ENCODE measurements around the gene TOR2A. TPM values are rescaled to one million over a fixed set of nuclear protein-coding genes. Genes with fewer than 3 reads are reported as not detected.

TOR2A gene
- total RNA-seq, 1 donor from 2014 or later = 29.1 TPM

GRCh38 chr9:127715470-127716337 lies 19.4 kb downstream of the TOR2A start, which contains the start of the genes PTRH1 and TTC16:
PTRH1 (minus strand) TSS chr9:127715663; CDS start chr9:127715639, 24 bp downstream.
TTC16 (plus strand) TSS chr9:127716079; CDS start chr9:127716146, 67 bp downstream.
- DNase-seq (ENCODE audit: low spot score) = peak; percentile 96
- H3K9me3 Mint-ChIP-seq (ENCODE audit: unreplicated experiment) = no peaks in the 10 kb centered on the region

GRCh38 chr9:127714951-127715469 lies 20.1 kb downstream of the TOR2A start:
- TF ChIP-seq CTCF (IDR thresholded peaks at IDR 0.05; ENCODE audit: unreplicated experiment) = no peak
- H3K4me3 Mint-ChIP-seq (ENCODE audit: unreplicated experiment) = peak overlapping the region; percentile 95
- DNase-seq (ENCODE audit: low spot score) = peak; percentile 33

More at GRCh38 chr9:127715470-127716337, 19.4 kb downstream of the TOR2A start, which contains the start of the genes PTRH1 and TTC16:
- no peak for TF ChIP-seq CTCF (IDR thresholded peaks at IDR 0.05; ENCODE audit: unreplicated experiment)
- H3K4me3 Mint-ChIP-seq (ENCODE audit: unreplicated experiment) = peak within 1 kb of the TSS; percentile 95
- H3K36me3 Mint-ChIP-seq (ENCODE audit: low read depth, unreplicated experiment) = no peaks in the 10 kb centered on the region
- peaks cover 15% of the 10 kb centered on the region for H3K27me3 Mint-ChIP-seq (ENCODE audit: unreplicated experiment)
- peaks cover 6% of the 10 kb centered on the region for H3K4me1 Mint-ChIP-seq (ENCODE audit: unreplicated experiment)
- H3K27ac Mint-ChIP-seq (ENCODE audit: unreplicated experiment) = peak within 1 kb of the TSS; percentile 86

GRCh38 chr9:127714020-127714750 lies 20.9 kb downstream of the TOR2A start:
- no peak for TF ChIP-seq CTCF (IDR thresholded peaks at IDR 0.05; ENCODE audit: unreplicated experiment)
- H3K4me1 Mint-ChIP-seq (ENCODE audit: unreplicated experiment) = peaks cover 3% of the 10 kb centered on the region
- DNase-seq (ENCODE audit: low spot score) = no peak

More at GRCh38 chr9:127714951-127715469, 20.1 kb downstream of the TOR2A start:
- Mint-ChIP-seq H3K27ac (ENCODE audit: unreplicated experiment) (peak overlapping the region; percentile 55), H3K27me3 (ENCODE audit: unreplicated experiment) (peaks cover 20% of the 10 kb centered on the region), H3K4me1 (ENCODE audit: unreplicated experiment) (peaks cover 7% of the 10 kb centered on the region), H3K36me3 (ENCODE audit: low read depth, unreplicated experiment) (no peaks in the 10 kb centered on the region), H3K9me3 (ENCODE audit: unreplicated experiment) (no peaks in the 10 kb centered on the region)

GRCh38 chr9:127712867-127713266 lies 22.2 kb downstream of the TOR2A start:
- peaks cover 21% of the 10 kb centered on the region for H3K27me3 Mint-ChIP-seq (ENCODE audit: unreplicated experiment)
- H3K27ac Mint-ChIP-seq (ENCODE audit: unreplicated experiment) = no peak overlapping the region
- H3K4me1 Mint-ChIP-seq (ENCODE audit: unreplicated experiment) = peaks cover 4% of the 10 kb centered on the region
- no peaks in the 10 kb centered on the region for H3K9me3 Mint-ChIP-seq (ENCODE audit: unreplicated experiment)
- TF ChIP-seq CTCF (IDR thresholded peaks at IDR 0.05; ENCODE audit: unreplicated experiment) = no peak
- DNase-seq (ENCODE audit: low spot score) = no peak
- no peak overlapping the region for H3K4me3 Mint-ChIP-seq (ENCODE audit: unreplicated experiment)
- no peaks in the 10 kb centered on the region for H3K36me3 Mint-ChIP-seq (ENCODE audit: low read depth, unreplicated experiment)

More at GRCh38 chr9:127714020-127714750, 20.9 kb downstream of the TOR2A start:
- H3K4me3 Mint-ChIP-seq (ENCODE audit: unreplicated experiment) = peak overlapping the region; percentile 85
- H3K36me3 Mint-ChIP-seq (ENCODE audit: low read depth, unreplicated experiment) = no peaks in the 10 kb centered on the region
- H3K27ac Mint-ChIP-seq (ENCODE audit: unreplicated experiment) = peak overlapping the region; percentile 18
- H3K9me3 Mint-ChIP-seq (ENCODE audit: unreplicated experiment) = no peaks in the 10 kb centered on the region
- peaks cover 16% of the 10 kb centered on the region for H3K27me3 Mint-ChIP-seq (ENCODE audit: unreplicated experiment)

Measured in endothelial cell (in vitro differentiated cells).